GM18499 (cell line): ENCODE measurements around the gene KBTBD7.
A peak's percentile ranks its signal among the peaks of the same experiment; 100 is the strongest.

Experiments used
- ATAC-seq: cut with Tn5 transposase; IDR thresholded peaks from one replicate; pipeline ENCODE4 v1.9.1; 2021; ENCODE audit warnings: moderate number of reproducible peaks; ENCODE audit not compliant: insufficient read depth, unreplicated experiment

Gene KBTBD7

GRCh38 chr13:41193919-41194824, at the start of gene KBTBD7:
Gene KBTBD7, minus strand, starts transcription at chr13:41194569. Its CDS starts 312 bp downstream, at chr13:41194257.
- peak; percentile 91 for ATAC-seq

GRCh38 chr13:41241626-41242025, 47.3 kb upstream of the KBTBD7 start:
- ATAC-seq: no peak

GRCh38 chr13:41236369-41236768, 42.0 kb upstream of the KBTBD7 start:
- ATAC-seq: no peak

- ATAC-seq: no peak
These were observed 38.5 kb upstream of the KBTBD7 start for GRCh38 chr13:41232578-41233480.

- no peak for ATAC-seq
These were observed 37.4 kb upstream of the KBTBD7 start for GRCh38 chr13:41231786-41232185.

- ATAC-seq: no peak
These were observed 36.8 kb upstream of the KBTBD7 start for GRCh38 chr13:41231025-41231677.

GRCh38 chr13:41229356-41229755, 35.0 kb upstream of the KBTBD7 start:
- no peak for ATAC-seq

- ATAC-seq: no peak
These were observed 30.0 kb upstream of the KBTBD7 start for GRCh38 chr13:41224113-41225110.

GRCh38 chr13:41222259-41222852, 28.0 kb upstream of the KBTBD7 start:
- ATAC-seq: peak; percentile 70

GRCh38 chr13:41220401-41220800, 26.0 kb upstream of the KBTBD7 start:
- ATAC-seq: no peak

GRCh38 chr13:41216160-41216559, 21.8 kb upstream of the KBTBD7 start:
- no peak for ATAC-seq

- no peak for ATAC-seq
These were observed 19.6 kb upstream of the KBTBD7 start for GRCh38 chr13:41213919-41214318.

- ATAC-seq: no peak
These were observed 18.9 kb upstream of the KBTBD7 start for GRCh38 chr13:41213316-41213715.

GRCh38 chr13:41212881-41213280, 18.5 kb upstream of the KBTBD7 start:
- ATAC-seq: no peak

GRCh38 chr13:41211062-41211461, 16.7 kb upstream of the KBTBD7 start:
- no peak for ATAC-seq

- no peak for ATAC-seq
These were observed 12.1 kb upstream of the KBTBD7 start for GRCh38 chr13:41206467-41206866.

- ATAC-seq: no peak
These were observed 9.4 kb upstream of the KBTBD7 start for GRCh38 chr13:41203810-41204209.

- ATAC-seq: no peak
These were observed 5.8 kb upstream of the KBTBD7 start for GRCh38 chr13:41200126-41200525.

- ATAC-seq: peak; percentile 71
These were observed 5.2 kb upstream of the KBTBD7 start for GRCh38 chr13:41199526-41199925.
